Lower leg skin (tissue), 3 donors: Measurements from ENCODE around the gene NMNAT2.

Source experiments
- CTCF ChIP-seq, 3 donors: fragments of 450-650 bp; IDR thresholded peaks; one replicate each; pipeline ENCODE4 v1.5.1; 2016; ENCODE audit warnings: antibody characterized with exemption in 3 of 3, mild to moderate bottlenecking in 3 of 3, moderate library complexity in 2 of 3
- POLR2A ChIP-seq, 2 donors: fragments of 450-650 bp; IDR thresholded peaks; one replicate each; pipeline ENCODE4 v1.6.1; 2016 to 2017; ENCODE audit warnings: antibody characterized with exemption in 2 of 2, mild to moderate bottlenecking in 1 of 2, moderate library complexity in 1 of 2

- TF ChIP-seq CTCF (IDR thresholded peaks at IDR 0.05), result no peak
- no peak for TF ChIP-seq POLR2A (IDR thresholded peaks at IDR 0.05)
Observed at GRCh38 chr1:183454377-183454776, 36.2 kb upstream of the NMNAT2 start.
